Activated T-helper 1 cell treated with anti-CD3 and anti-CD28 coated beads, Interleukin-2, amount 50 U/mL, for 16 hours (primary cell): ENCODE data around the gene FGF8.

ENCODE experiments used
- DNase-seq, 2 donors: peaks; one replicate each; pipeline ENCODE4 v3.0.0-alpha.2; 2020; ENCODE audit warnings: low read depth in 1 of 2, low spot score in 1 of 2

The FGF8 gene

DNA sequence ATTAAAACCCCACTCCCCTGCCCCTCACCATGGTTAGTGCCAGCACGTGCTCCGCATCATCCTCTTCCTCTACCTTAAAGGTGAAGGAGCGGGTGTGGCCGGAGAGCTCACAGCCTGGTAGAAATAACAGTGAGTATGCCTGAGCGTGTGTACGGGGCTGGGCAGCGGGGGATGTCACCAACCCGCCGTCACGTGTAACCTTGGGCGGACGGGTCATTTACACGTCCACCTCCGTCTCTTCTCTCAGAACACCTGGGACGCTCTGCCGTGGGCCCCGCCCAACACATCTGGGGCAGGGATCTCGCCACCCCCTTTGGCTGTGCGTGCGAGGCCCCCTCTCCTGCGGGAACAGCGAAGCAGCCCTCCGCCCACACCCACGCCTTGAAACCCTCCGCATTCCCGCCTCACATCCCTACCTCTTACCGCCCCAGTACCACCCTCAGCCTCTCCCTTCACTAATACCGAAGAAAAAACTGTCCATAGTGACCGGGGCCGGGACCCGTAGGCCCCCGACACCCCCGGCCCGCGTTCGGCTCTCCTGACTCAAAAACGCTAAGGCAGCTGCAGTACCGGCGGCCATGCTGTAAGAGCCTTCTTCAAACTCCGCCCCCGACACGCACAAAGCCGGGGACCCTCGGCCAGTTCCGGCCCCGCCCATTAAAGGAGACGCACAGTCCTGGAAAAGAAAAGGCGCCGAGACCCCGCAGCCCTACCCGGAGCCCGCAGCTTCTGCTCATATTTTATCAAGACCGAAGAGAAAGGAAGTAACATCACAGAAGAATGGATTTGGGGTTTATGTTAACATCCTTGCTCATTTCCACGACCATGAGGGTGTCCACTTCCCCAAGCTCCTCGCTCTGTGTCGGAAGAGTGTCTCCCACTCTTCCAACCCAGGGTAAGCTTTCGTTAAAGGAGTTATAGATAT, 7.2 kb upstream of the FGF8 start, which contains the start of gene NPM3:
Gene NPM3, minus strand, starts transcription at position 636 of the 925 bp plus-strand sequence. Its CDS starts 56 bp downstream, at position 580.
- peak; percentile 55 to 69 for DNase-seq

DNA sequence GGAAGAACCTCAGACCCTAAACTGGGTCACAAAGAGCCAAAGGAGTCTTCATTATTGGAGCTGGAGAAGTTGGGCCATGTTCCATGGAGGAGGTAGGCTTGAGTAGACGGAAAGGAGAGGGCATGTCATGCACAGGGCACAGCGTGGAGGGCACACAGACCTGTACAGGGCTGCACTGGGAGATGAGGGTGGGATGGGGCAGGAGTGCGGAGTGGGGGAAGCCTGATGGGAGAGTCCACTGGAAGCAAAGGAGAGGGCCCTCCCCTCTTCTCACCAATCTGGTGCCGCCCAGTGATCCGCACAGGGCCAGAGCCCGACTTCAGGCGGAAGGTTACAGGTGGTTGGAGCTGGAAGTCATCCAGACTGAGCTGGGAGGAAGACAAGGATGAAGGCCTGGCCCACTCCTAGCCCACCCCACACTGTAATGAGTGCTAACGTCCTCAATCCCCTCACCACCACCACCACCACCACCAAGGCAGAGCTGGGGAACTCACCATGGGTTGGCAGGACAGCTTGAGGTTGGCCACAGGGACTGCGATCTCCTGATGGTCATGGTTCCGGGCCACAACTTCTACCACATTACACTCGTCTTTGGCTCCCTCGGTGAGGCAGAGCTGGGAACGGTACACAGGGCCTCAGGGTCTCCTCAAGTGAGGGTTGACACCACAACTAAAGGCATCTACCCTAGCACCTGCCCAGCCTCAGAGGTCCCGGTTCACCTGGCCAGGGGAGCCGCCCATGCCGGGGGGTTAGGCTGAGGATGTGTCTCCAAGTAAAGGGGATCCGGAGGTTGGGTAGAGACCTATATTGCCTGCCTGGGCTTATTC, 6.3 kb upstream of the FGF8 start:
- no peak for DNase-seq

GRCh38 chr10:101781655-101781983, 5.7 kb upstream of the FGF8 start:
- no peak for DNase-seq

DNA sequence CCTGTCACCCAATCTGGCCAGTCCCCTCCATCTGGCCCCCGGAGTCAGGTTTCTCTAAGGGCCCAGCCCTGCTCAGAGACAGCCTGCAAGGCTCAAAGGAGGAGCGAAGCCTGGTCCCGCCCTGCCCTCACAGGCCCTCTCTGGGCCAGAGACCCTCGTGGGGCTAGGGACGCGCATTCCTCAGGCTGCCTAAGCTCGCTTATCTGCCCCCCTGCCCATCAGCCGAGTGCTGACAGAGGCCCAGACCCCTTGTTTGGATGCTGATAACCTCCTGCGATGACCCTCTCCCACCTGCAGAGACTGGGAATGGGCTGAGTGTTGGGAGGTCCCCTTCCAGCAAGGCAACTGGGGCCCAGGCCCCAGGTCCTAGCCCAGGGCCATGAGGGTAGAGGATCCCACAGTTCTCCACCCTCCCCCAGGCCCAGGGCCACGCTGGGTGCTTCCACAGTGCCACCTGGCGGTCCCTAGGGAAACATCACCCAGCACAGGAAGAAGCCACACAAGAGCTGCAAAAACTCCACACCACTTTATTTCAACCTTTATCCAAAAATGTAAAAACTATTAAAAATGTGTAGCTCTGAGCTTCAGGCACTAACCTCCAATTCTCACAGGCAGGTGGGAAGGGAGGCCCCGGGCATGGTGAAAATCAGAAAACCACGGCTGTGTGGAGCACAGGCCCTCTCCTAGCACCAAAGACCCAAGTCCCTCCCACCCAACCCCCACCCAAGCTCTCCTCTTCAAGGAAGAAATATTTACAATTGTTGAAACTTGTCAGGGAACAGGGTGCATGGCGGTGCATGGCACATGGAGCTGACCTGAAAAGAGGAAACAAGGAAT, 5.1 kb upstream of the FGF8 start:
- peak; percentile 44 to 58 for DNase-seq

GRCh38 chr10:101780187-101780817, 4.4 kb upstream of the FGF8 start:
- DNase-seq, result no peak

DNA sequence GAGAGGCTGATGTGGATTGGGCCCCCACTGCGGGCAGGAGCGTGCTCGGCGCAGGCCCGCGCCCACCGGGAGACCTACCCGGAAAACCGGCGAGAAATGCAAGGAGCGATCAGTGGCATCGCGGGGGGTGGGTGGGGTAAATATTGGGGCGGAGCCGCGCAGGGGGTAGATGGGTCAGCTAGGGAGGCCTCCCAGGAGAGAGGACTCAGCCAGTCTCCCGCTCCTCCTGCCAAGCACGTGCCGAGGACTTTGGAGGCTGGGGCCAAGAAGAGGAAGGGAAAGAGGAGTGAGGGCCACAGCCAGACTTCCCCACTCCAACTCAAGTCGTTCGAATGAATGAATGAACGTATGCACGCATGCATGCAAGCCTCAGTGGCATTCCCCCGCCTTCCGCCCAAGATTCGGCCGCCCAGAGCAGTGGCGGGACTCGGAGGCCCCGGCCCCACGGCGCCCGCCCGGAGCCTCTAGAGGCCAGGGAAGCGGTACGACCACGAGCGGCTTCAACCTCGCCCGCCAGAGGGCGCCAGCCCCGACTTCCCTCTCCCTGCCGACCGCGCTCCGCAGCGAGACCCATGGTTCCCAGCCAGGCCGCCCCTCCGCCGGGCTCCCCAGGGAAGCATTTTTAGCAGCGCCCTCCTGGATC, 3.8 kb upstream of the FGF8 start:
- DNase-seq, result peak; percentile 71 to 80

GRCh38 chr10:101778781-101779543, 3.0 kb upstream of the FGF8 start:
- no peak for DNase-seq

DNA sequence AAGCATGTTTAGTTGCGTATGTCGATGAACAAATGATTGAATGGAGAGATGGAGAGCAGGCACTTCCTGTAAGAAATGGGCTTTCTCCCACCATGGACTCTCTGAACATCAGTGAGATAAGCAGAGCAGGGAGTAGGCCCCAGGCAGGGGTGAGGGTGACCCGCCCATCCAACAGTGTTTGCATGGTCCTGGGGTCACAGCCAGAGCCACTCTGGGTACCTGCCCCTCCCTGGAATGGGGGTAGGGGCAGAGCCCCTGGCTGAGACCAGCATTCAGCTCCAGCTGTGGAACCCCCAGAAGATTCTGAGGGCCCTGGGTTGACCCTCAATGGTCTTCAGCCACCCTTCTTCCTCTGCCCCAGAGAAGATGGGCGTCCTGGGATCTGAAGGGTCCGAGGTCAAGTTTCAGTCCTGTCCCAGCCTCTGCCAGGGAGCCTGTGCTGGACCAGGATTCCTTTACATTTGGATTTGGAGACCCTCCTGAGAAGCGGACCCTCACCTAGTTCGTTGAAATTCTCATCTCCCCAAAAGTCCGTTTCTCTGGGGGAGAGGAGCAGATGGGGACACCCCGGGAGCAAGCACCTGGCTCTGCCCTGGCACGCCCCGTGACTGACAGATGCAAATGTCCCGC, 2.4 kb upstream of the FGF8 start:
- DNase-seq, result no peak

DNA sequence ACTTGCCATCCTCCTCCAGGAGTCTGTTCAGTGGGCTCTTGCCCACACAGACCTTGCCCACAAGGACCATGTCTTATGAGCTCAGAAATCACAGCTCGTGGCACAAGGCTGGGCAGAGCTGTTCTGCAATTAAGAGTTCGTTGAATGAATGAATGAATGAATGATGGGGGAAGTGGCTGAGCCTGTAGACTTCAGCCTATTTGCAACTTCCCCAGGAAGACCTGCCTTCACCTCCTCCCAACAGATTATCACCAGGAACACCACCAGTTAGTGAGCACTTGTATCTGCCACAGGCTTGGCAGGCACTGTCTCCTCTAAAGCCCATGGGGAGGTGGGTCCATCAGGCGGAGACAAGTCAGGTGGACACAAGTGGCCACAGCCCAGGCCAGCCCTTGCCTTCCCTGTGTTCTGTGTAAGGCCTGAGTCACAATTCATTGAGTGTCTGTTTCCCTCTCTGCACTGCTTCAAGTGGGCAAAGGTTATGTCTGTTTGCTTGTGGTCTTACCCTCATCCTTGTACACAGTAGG, 1.8 kb upstream of the FGF8 start:
- no peak for DNase-seq

- DNase-seq, result no peak
These were observed 375 bp upstream of the FGF8 start for GRCh38 chr10:101776161-101776817.

GRCh38 chr10:101774589-101775272, 1.2 kb downstream of the FGF8 start:
- DNase-seq, result no peak

GRCh38 chr10:101773923-101774588, 1.9 kb downstream of the FGF8 start:
- DNase-seq, result no peak

DNA sequence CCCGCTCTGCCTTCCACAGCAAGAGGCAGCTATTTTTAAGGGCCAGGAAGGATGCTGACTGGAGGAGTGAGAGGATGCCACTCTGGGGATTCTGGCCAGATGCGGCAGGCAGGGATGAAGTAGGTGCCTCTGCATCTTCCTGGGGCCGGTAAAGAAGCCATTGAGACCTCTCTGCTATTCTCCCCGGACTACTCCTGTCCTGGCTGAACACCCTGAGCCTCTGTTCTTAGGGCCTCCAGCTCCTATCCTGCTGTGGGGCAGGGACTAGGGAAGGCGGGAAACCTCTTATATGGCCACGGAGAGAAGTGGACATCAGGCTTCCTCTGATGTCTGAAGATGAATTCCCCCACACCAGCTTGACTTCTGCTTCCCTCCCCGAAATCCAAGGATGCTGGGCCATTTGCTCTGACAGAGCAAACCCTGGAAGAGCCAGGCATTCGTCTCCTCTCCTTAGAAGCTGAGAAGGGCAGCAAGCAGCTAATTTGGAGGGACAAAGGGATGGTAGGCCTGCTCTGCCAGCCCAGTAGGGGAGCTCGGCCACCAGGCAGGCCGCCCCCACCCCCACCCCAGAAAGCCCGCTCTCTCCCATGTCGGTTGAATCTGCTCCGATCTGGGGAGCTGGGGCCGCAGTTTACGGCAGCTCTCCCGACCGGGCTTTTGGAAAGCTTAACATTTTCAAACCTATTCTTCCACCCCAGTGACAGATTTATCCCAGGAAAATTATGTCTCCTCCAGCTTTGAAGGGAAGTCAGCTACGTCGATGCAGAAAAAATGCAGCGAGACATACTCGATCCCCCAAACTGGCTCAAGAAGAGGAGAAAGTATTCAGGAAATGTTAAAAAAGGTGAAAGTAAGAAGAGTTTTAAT, 2.8 kb downstream of the FGF8 start:
- DNase-seq, result no peak

- DNase-seq, result no peak
These were observed 3.7 kb downstream of the FGF8 start for GRCh38 chr10:101772017-101772894.

GRCh38 chr10:101771380-101771779, 4.5 kb downstream of the FGF8 start:
- DNase-seq, result no peak
